Islet of Langerhans (tissue), 1 donor: ENCODE data around the gene FUT6.
"Not testable (repeated sequence)": the region's sequence is repeated elsewhere in the genome, so short reads cannot be mapped to it uniquely, and the experiment has no call there.

ENCODE experiments used
- FAIRE-seq: peaks from one replicate; lab custom pipeline; 2011; peaks lifted over from hg19 to GRCh38; lab: Jason Lieb, UNC

FUT6 gene, protein sequence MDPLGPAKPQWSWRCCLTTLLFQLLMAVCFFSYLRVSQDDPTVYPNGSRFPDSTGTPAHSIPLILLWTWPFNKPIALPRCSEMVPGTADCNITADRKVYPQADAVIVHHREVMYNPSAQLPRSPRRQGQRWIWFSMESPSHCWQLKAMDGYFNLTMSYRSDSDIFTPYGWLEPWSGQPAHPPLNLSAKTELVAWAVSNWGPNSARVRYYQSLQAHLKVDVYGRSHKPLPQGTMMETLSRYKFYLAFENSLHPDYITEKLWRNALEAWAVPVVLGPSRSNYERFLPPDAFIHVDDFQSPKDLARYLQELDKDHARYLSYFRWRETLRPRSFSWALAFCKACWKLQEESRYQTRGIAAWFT

GRCh38 chr19:5839065-5840017 is at the start of gene FUT6:
Gene FUT6, minus strand, starts transcription at chr19:5839702. Its CDS starts 7,135 bp downstream, at chr19:5832567.
- FAIRE-seq, result no peak

GRCh38 chr19:5884065-5884811 is 44.7 kb upstream of the FUT6 start:
- FAIRE-seq, result not testable (repeated sequence)

- not testable (repeated sequence) for FAIRE-seq
These were observed 43.8 kb upstream of the FUT6 start for GRCh38 chr19:5883157-5883873.

- FAIRE-seq, result no peak
These were observed 43.0 kb upstream of the FUT6 start for GRCh38 chr19:5882421-5882968.

GRCh38 chr19:5881543-5882299 is 42.2 kb upstream of the FUT6 start:
- no peak for FAIRE-seq

GRCh38 chr19:5880604-5881078 is 41.1 kb upstream of the FUT6 start:
- no peak for FAIRE-seq

DNA sequence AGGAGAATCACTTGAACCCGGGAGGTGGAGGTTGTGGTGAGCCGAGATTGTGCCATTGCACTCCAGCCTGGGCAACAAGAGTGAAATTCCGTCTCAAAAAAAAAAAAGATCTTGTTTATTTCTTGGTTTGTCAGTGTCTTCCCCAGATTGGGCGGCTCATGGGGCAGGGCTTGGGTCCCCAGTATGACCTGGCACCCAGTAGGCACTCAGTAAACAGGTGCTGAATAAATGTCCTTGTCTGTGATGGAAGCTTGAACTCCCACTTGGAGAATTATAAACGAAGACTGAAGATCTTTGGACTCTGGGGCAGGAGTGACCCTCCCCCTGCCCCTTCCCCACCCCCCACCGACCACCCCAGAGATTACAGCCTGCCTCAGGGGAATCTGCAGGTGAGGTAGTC is 40.7 kb upstream of the FUT6 start:
- no peak for FAIRE-seq

- no peak for FAIRE-seq
These were observed 38.4 kb upstream of the FUT6 start for GRCh38 chr19:5877882-5878281.

DNA sequence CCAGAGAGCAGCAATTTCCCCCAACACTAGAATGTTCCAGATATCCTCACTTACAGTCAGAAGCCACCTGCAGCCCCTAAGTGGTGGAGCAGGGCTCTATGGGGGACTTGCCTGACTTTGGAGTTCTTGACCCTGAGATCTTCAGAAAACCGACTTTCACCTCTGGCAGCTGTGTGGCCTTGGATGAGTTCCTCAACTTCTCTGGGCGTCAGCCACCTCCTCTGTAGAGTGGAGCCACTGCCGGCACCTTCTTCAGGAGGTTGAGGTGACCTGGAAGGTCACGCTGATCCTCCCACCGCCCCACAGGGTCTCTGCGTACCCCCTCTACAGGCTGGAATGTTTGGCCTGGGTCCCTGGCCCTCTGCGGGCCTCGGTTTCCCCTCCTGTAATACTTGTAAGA is 37.9 kb upstream of the FUT6 start:
- no peak for FAIRE-seq

DNA sequence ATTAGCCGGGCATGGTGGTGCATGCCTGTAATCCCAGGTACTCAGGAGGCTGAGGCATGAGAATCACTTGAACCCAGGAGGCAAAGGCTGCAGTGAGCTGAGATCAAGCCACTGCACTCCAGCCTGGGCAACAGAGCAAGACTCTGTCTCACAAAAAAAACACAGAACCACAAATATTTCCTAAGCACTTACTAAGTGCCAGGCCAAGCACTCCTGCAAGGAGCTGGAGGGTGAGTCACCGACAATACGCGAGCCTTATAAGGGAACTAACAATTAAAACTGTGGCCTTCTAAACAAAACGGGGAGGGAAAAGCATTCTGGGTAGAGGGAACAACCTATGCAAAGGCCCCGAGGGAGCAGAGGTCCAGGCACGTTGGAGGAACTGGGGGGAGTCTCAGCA is 35.0 kb upstream of the FUT6 start:
- FAIRE-seq, result not testable (repeated sequence)

- FAIRE-seq, result no peak
These were observed 34.2 kb upstream of the FUT6 start for GRCh38 chr19:5873617-5874199.

GRCh38 chr19:5870986-5871394 is 31.5 kb upstream of the FUT6 start:
- no peak for FAIRE-seq

- no peak for FAIRE-seq
These were observed 28.0 kb upstream of the FUT6 start for GRCh38 chr19:5867201-5868136.

DNA sequence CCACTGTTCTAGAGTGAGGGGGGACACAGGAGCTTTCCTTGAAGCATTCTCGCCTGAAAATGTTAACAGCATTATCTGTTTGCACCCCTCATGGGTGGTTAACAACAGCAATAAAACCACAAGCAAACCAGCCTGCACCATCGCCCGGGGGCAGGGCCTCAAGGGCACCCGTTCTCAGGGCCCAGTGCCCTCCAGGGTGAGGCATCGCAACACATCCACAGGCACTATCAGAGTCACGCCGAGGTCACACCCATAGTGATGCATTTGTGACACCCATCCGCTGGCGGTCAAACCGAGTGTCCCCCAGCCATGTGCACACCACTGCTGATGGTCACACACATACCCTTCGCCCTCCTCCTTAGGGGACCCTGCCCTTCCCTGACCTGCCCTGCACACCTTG is 26.3 kb upstream of the FUT6 start:
- no peak for FAIRE-seq

DNA sequence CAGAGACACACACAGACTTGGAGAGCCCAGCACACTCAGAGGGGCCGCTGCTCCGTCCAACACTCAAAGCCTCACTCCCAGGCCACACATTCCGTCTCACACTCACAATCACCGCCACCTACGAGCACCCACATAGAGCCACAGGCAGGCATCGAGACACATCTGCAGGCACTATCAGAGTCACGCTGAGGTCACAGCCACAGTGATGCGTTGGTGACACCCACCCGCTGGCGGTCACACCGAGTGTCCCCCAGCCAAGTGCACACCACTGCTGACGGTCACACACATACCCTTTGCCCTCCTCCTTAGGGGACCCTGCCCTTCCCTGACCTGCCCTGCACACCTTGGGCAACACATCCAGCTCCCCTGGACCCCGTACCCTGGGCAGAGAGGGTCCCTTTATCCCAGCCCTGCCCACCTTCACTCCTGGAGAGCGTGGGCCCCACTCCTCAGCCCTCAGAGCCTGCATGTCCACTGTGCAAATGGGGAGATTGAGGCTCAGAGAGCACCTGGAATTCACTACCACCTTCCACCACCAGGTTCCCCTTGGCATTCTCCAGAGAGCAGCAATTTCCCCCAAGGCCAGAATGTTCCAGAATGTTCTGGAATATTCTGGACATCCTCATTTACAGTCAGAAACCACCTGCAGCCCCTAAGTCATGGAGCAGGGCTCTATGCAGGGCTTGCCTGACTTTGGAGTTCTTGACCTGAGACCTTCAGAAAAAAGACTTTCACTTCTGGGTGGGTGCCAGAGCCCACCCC is 25.4 kb upstream of the FUT6 start:
- no peak for FAIRE-seq

GRCh38 chr19:5864013-5864720 is 24.7 kb upstream of the FUT6 start:
- no peak for FAIRE-seq

GRCh38 chr19:5863030-5863665 is 23.6 kb upstream of the FUT6 start:
- FAIRE-seq, result no peak
